GM23338 (cell line): Measurements from ENCODE around the gene FXN. TPM values are rescaled to one million over a fixed set of nuclear protein-coding genes. Genes with fewer than 3 reads are reported as not detected.

ENCODE experiments used
- ATAC-seq: fragments of 200-7000 bp; cut with Tn5 transposase; 3 replicates; pipeline ENCODE4 v1.9.1; 2020
- DNase-seq: peaks from one replicate; pipeline ENCODE4 v3.0.0-alpha.2; 2015; ENCODE audit warnings: low spot score
- H2AFZ ChIP-seq: fragments of 200-600 bp; sonication (generic); 2 replicates; pipeline ENCODE4 v1.8.0; 2016; ENCODE audit warnings: antibody characterized with exemption, mild to moderate bottlenecking, moderate library complexity
- H3F3A ChIP-seq: fragments of 200-600 bp; sonication (generic); replicated peaks from 2 replicates; pipeline ENCODE4 v1.8.0; 2017; ENCODE audit warnings: antibody characterized with exemption, mixed run types, low read depth
- H3K27ac ChIP-seq: fragments of 200-600 bp; sonication (generic); 2 replicates; pipeline ENCODE4 v1.6.1; 2016; ENCODE audit warnings: low read depth
- H3K27me3 ChIP-seq: fragments of 200-600 bp; sonication (generic); 2 replicates; pipeline ENCODE4 v1.8.0; 2016; ENCODE audit warnings: mild to moderate bottlenecking, mixed run types, moderate library complexity; ENCODE audit not compliant: insufficient read depth
- H3K36me3 ChIP-seq: fragments of 200-600 bp; sonication (generic); 2 replicates; pipeline ENCODE4 v1.8.0; 2016; ENCODE audit warnings: mild to moderate bottlenecking; ENCODE audit not compliant: insufficient read depth
- H3K4me1 ChIP-seq: fragments of 200-600 bp; sonication (generic); 2 replicates; pipeline ENCODE4 v1.8.0; 2016; ENCODE audit warnings: mild to moderate bottlenecking, moderate library complexity; ENCODE audit not compliant: insufficient read depth
- H3K4me2 ChIP-seq: fragments of 200-600 bp; sonication (generic); 2 replicates; pipeline ENCODE4 v1.7.1; 2017; ENCODE audit warnings: mixed run types
- H3K4me3 ChIP-seq: fragments of 200-600 bp; sonication (generic); 2 replicates; pipeline ENCODE4 v1.6.1; 2016; ENCODE audit warnings: mixed run types
- H3K79me2 ChIP-seq: fragments of 200-600 bp; sonication (generic); replicated peaks from 2 replicates; pipeline ENCODE4 v1.8.0; 2017; ENCODE audit warnings: mild to moderate bottlenecking; ENCODE audit not compliant: insufficient read depth
- H3K9me2 ChIP-seq: fragments of 200-600 bp; sonication (generic); 2 replicates; pipeline ENCODE4 v1.8.0; 2017; ENCODE audit not compliant: insufficient read depth
- H4K20me1 ChIP-seq: fragments of 200-600 bp; sonication (generic); replicated peaks from 2 replicates; pipeline ENCODE4 v1.8.0; 2017; ENCODE audit warnings: mild to moderate bottlenecking; ENCODE audit not compliant: insufficient read depth
- H3K27ac Mint-ChIP-seq: 2 replicates; pipeline ENCODE4 v1.8.0; 2020; ENCODE audit warnings: inconsistent platforms, mild to moderate bottlenecking, moderate library complexity, mixed read lengths
- H3K27me3 Mint-ChIP-seq: 3 replicates; pipeline ENCODE4 v1.8.0; 2022; ENCODE audit warnings: low read depth, mild to moderate bottlenecking, moderate library complexity, mixed read lengths, inconsistent platforms; ENCODE audit not compliant: insufficient read depth, poor library complexity
- H3K36me3 Mint-ChIP-seq: 3 replicates; pipeline ENCODE4 v1.8.0; 2021; ENCODE audit warnings: low read depth, mild to moderate bottlenecking, inconsistent platforms, moderate library complexity, mixed read lengths
- H3K4me1 Mint-ChIP-seq: 3 replicates; pipeline ENCODE4 v1.8.0; 2020; ENCODE audit warnings: mild to moderate bottlenecking, inconsistent platforms, mixed read lengths
- H3K4me3 Mint-ChIP-seq: 3 replicates; pipeline ENCODE4 v1.8.0; 2021; ENCODE audit warnings: moderate library complexity, mild to moderate bottlenecking, inconsistent platforms, mixed read lengths
- H3K9me3 Mint-ChIP-seq: 3 replicates; pipeline ENCODE4 v1.8.0; 2020; ENCODE audit warnings: moderate library complexity, mild to moderate bottlenecking, inconsistent platforms, mixed read lengths
- CREB1 ChIP-seq: fragments of 250-450 bp; sonication (Bioruptor Pico); IDR thresholded peaks from 2 replicates; pipeline ENCODE4 v1.5.0; 2020; ENCODE audit warnings: low read depth, mild to moderate bottlenecking, moderate library complexity
- EZH2 ChIP-seq: fragments of 200-600 bp; sonication (generic); IDR thresholded peaks from one replicate; pipeline ENCODE4 v1.8.0; 2017; ENCODE audit warnings: antibody characterized with exemption, mild to moderate bottlenecking, low read depth; ENCODE audit not compliant: unreplicated experiment
- EZH2phosphoT487 ChIP-seq: fragments of 200-600 bp; sonication (generic); IDR thresholded peaks from one replicate; pipeline ENCODE4 v1.8.1; 2018; ENCODE audit warnings: antibody characterized with exemption; ENCODE audit not compliant: unreplicated experiment
- JUNB ChIP-seq: IDR thresholded peaks from one replicate; pipeline ENCODE4 v1.6.1; 2016; ENCODE audit warnings: antibody characterized with exemption; ENCODE audit not compliant: unreplicated experiment
- POLR2AphosphoS5 ChIP-seq: IDR thresholded peaks from 2 replicates; pipeline ENCODE4 v1.6.1; 2016; ENCODE audit warnings: antibody characterized with exemption, low read depth
- ZNF114 ChIP-seq: fragments of 250-450 bp; sonication (Bioruptor Pico); IDR thresholded peaks from 2 replicates; pipeline ENCODE4 v1.5.0; 2020; ENCODE audit warnings: mild to moderate bottlenecking, moderate library complexity
- ZNF331 ChIP-seq: fragments of 250-450 bp; sonication (Bioruptor Pico); IDR thresholded peaks from 2 replicates; pipeline ENCODE4 v1.5.0; 2020; ENCODE audit warnings: low read depth, mild to moderate bottlenecking, moderate library complexity
- polyA plus RNA-seq: library from polyadenylated mRNA; unstranded; fragments of >200 nt; fragmentation: Nextera tagmentation; extraction: Ambion mirVana; gene quantifications from 2 replicates; pipeline ENCODE4 v1.2.1, GENCODE V29; 2016
- total RNA-seq: library from RNA; depleted of rRNA; stranded (reverse); fragments of >200 nt; shearing (Covaris generic); gene quantifications from 2 replicates; pipeline ENCODE4 v1.2.3, GENCODE V29; 2014
- TF ChIP-seq, protein P1 (sequence below), 2 experiments: fragments of 200-600 bp in 1 of 2; sonication (generic) in 1 of 2; conservative IDR thresholded peaks; 2 replicates each; pipeline versions ENCODE4 v1.5.1 to v1.6.1; 2016 to 2017; ENCODE audit warnings: antibody characterized with exemption in 2 of 2, low read depth in 2 of 2, mild to moderate bottlenecking in 2 of 2, moderate library complexity in 1 of 2
- TF ChIP-seq, protein P2 (sequence below): IDR thresholded peaks from 2 replicates; pipeline ENCODE4 v1.6.1; 2016; ENCODE audit warnings: antibody characterized with exemption
- TF ChIP-seq, protein P3 (sequence below): fragments of 250-450 bp; sonication (Bioruptor Pico); IDR thresholded peaks from 2 replicates; pipeline ENCODE4 v1.5.0; 2020; ENCODE audit warnings: mild to moderate bottlenecking, moderate library complexity

The FXN gene
- total and polyA plus RNA-seq, 2 experiments from 2014 or later = 26.1 to 66.4 TPM

DNA sequence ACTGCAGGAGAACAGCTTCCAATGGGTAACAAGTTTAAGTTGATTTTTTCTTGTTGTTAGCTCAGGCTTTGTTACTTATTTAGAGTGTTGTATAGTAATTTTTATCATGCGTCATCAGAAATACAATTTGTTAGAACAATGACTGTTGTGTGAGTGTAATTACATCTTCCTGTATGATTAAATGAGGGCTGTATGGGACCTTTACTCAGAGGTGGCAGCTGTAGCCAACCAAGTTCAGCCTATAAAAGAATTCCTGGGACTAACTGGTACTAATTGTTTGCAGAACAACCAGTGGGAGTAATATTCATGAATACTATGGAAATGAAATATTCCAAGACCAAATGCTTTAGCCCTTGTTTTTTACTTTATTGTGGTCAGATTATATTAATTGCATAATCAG lies 107.7 kb downstream of the FXN start:
- no peak overlapping the region for H2AFZ ChIP-seq
- Mint-ChIP-seq H3K27ac (no peak overlapping the region), H3K9me3 (no peaks in the 10 kb centered on the region), H3K4me1 (peaks cover 6% of the 10 kb centered on the region), H3K36me3 (peaks cover 7% of the 10 kb centered on the region), H3K27me3 (no peaks in the 10 kb centered on the region), H3K4me3 (no peak overlapping the region)
- ATAC-seq = no peak
- peaks cover 12% of the 10 kb centered on the region; the same call in 1 of the 2 replicates for H4K20me1 ChIP-seq
- no peaks in the 10 kb centered on the region for H3K36me3 ChIP-seq
- no peaks in the 10 kb centered on the region for H3K9me2 ChIP-seq
- H3K27ac ChIP-seq = no peak overlapping the region
- H3K4me1 ChIP-seq = no peaks in the 10 kb centered on the region
- H3K4me2 ChIP-seq = no peak overlapping the region
- H3K27me3 ChIP-seq = no peaks in the 10 kb centered on the region
- no peak for DNase-seq
- H3F3A ChIP-seq = 0 out of 2 replicates have a peak, but pooled peaks cover 3% of the 10 kb centered on the region
- peaks cover 98% of the 10 kb centered on the region for H3K79me2 ChIP-seq
- no peak overlapping the region for H3K4me3 ChIP-seq
- TF ChIP-seq JUNB (no peak), ZNF114 (no peak), ZNF331 (CRISPR knock-in tag) (no peak), POLR2AphosphoS5 (no peak), EZH2phosphoT487 (no peak), CREB1 (CRISPR knock-in tag) (no peak), EZH2 (no peak)
- TF ChIP-seq, protein P1, sequence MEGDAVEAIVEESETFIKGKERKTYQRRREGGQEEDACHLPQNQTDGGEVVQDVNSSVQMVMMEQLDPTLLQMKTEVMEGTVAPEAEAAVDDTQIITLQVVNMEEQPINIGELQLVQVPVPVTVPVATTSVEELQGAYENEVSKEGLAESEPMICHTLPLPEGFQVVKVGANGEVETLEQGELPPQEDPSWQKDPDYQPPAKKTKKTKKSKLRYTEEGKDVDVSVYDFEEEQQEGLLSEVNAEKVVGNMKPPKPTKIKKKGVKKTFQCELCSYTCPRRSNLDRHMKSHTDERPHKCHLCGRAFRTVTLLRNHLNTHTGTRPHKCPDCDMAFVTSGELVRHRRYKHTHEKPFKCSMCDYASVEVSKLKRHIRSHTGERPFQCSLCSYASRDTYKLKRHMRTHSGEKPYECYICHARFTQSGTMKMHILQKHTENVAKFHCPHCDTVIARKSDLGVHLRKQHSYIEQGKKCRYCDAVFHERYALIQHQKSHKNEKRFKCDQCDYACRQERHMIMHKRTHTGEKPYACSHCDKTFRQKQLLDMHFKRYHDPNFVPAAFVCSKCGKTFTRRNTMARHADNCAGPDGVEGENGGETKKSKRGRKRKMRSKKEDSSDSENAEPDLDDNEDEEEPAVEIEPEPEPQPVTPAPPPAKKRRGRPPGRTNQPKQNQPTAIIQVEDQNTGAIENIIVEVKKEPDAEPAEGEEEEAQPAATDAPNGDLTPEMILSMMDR (conservative IDR thresholded peaks at IDR 0.05; ENCODE audit: low read depth in 2 of 2) = no peak
- TF ChIP-seq, protein P2, sequence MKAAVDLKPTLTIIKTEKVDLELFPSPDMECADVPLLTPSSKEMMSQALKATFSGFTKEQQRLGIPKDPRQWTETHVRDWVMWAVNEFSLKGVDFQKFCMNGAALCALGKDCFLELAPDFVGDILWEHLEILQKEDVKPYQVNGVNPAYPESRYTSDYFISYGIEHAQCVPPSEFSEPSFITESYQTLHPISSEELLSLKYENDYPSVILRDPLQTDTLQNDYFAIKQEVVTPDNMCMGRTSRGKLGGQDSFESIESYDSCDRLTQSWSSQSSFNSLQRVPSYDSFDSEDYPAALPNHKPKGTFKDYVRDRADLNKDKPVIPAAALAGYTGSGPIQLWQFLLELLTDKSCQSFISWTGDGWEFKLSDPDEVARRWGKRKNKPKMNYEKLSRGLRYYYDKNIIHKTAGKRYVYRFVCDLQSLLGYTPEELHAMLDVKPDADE = no peak
- TF ChIP-seq, protein P3, sequence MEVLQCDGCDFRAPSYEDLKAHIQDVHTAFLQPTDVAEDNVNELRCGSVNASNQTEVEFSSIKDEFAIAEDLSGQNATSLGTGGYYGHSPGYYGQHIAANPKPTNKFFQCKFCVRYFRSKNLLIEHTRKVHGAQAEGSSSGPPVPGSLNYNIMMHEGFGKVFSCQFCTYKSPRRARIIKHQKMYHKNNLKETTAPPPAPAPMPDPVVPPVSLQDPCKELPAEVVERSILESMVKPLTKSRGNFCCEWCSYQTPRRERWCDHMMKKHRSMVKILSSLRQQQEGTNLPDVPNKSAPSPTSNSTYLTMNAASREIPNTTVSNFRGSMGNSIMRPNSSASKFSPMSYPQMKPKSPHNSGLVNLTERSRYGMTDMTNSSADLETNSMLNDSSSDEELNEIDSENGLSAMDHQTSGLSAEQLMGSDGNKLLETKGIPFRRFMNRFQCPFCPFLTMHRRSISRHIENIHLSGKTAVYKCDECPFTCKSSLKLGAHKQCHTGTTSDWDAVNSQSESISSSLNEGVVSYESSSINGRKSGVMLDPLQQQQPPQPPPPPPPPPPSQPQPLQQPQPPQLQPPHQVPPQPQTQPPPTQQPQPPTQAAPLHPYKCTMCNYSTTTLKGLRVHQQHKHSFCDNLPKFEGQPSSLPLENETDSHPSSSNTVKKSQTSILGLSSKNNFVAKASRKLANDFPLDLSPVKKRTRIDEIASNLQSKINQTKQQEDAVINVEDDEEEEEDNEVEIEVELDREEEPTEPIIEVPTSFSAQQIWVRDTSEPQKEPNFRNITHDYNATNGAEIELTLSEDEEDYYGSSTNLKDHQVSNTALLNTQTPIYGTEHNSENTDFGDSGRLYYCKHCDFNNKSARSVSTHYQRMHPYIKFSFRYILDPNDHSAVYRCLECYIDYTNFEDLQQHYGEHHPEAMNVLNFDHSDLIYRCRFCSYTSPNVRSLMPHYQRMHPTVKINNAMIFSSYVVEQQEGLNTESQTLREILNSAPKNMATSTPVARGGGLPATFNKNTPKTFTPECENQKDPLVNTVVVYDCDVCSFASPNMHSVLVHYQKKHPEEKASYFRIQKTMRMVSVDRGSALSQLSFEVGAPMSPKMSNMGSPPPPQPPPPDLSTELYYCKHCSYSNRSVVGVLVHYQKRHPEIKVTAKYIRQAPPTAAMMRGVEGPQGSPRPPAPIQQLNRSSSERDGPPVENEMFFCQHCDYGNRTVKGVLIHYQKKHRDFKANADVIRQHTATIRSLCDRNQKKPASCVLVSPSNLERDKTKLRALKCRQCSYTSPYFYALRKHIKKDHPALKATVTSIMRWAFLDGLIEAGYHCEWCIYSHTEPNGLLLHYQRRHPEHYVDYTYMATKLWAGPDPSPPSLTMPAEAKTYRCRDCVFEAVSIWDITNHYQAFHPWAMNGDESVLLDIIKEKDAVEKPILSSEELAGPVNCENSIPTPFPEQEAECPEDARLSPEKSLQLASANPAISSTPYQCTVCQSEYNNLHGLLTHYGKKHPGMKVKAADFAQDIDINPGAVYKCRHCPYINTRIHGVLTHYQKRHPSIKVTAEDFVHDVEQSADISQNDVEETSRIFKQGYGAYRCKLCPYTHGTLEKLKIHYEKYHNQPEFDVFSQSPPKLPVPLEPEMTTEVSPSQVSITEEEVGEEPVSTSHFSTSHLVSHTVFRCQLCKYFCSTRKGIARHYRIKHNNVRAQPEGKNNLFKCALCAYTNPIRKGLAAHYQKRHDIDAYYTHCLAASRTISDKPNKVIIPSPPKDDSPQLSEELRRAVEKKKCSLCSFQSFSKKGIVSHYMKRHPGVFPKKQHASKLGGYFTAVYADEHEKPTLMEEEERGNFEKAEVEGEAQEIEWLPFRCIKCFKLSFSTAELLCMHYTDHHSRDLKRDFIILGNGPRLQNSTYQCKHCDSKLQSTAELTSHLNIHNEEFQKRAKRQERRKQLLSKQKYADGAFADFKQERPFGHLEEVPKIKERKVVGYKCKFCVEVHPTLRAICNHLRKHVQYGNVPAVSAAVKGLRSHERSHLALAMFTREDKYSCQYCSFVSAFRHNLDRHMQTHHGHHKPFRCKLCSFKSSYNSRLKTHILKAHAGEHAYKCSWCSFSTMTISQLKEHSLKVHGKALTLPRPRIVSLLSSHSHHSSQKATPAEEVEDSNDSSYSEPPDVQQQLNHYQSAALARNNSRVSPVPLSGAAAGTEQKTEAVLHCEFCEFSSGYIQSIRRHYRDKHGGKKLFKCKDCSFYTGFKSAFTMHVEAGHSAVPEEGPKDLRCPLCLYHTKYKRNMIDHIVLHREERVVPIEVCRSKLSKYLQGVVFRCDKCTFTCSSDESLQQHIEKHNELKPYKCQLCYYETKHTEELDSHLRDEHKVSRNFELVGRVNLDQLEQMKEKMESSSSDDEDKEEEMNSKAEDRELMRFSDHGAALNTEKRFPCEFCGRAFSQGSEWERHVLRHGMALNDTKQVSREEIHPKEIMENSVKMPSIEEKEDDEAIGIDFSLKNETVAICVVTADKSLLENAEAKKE (CRISPR knock-in tag) = no peak
